Cardiac fibroblast (primary cell): ENCODE results near the gene MAP1LC3A.

ENCODE experiments used
- DNase-seq, 2 donors: peaks; one replicate each; pipeline versions ENCODE4 v3.0.0 to v3.0.0-alpha.2; 2010; ENCODE audit warnings: low read depth in 2 of 2
- H3K4me3 ChIP-seq, 2 donors: replicated peaks in 1 of 2; 1 replicate in 1 of 2; 2 replicates in 1 of 2; pipeline ENCODE4 v1.5.1; 2011; ENCODE audit warnings: low read depth in 2 of 2, low read length in 2 of 2, mild to moderate bottlenecking in 2 of 2, moderate library complexity in 1 of 2
- TF ChIP-seq, protein P1 (sequence below): IDR thresholded peaks from one replicate; pipeline ENCODE4 v1.5.1; 2011; ENCODE audit warnings: low read depth, mild to moderate bottlenecking, low read length, inconsistent platforms

Gene MAP1LC3A

DNA sequence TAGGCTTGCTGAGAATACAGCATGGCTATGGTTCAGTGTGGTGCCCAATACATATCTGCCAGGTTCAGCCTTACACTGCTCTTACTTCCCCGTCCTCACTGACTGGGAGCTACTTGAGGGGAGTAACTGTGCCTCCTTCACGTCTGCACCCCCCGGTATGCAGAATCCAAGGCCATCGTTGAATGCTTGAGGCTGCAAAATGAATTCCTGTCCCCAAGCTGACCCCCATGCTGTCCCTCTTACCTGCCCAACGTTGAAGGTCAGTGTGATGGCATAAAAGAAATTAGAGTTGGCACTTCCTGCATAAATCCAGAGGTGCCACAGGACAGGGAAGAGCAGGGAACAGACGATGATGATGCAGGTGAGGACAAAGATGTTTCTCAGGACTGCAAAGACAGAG, 16.3 kb downstream of the MAP1LC3A start:
- TF ChIP-seq, protein P1, sequence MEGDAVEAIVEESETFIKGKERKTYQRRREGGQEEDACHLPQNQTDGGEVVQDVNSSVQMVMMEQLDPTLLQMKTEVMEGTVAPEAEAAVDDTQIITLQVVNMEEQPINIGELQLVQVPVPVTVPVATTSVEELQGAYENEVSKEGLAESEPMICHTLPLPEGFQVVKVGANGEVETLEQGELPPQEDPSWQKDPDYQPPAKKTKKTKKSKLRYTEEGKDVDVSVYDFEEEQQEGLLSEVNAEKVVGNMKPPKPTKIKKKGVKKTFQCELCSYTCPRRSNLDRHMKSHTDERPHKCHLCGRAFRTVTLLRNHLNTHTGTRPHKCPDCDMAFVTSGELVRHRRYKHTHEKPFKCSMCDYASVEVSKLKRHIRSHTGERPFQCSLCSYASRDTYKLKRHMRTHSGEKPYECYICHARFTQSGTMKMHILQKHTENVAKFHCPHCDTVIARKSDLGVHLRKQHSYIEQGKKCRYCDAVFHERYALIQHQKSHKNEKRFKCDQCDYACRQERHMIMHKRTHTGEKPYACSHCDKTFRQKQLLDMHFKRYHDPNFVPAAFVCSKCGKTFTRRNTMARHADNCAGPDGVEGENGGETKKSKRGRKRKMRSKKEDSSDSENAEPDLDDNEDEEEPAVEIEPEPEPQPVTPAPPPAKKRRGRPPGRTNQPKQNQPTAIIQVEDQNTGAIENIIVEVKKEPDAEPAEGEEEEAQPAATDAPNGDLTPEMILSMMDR = no peak
- H3K4me3 ChIP-seq = no peak overlapping the region
- DNase-seq = no peak

DNA sequence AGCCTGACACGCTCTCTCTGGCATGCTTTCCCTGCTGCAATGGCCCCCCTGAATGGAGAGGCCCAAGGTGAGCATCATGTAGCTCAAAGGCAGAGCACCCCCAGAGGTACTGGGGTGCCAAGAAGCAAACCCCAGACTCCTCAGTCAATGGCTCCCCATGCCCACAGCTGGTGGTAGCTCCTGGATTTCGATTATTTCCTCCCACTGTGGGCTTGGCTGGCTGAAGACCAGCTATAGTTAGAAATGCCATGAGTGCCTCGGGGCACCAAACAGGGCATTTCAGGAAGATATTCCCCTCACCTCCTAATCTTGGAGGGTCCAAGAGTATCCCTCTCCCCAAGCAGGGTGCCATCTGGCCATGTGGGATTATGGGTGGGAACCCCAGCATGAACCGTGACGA, 16.8 kb downstream of the MAP1LC3A start:
- H3K4me3 ChIP-seq = no peak overlapping the region
- DNase-seq = no peak
- TF ChIP-seq, protein P1 = no peak

DNA sequence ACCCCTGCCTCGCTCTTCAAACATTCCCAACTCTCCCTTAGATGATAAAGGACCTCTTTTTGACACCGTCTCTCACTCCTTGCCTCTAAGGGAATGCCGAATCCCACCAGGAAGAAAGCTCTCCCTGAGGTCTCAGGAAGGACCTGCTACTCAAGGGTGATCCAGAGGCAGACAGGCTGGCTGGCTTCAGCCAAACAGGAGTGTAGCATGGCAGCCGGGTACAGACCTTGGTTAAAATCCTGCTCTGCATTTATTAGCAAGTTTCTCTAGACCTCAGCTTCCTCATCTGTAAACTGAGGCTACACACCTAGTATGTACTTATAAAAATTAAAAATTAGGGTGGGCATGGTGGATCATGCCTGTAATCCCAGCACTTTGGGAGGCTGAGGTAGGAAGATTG, 17.2 kb downstream of the MAP1LC3A start:
- TF ChIP-seq, protein P1 = no peak
- DNase-seq = no peak
- no peak overlapping the region for H3K4me3 ChIP-seq

DNA sequence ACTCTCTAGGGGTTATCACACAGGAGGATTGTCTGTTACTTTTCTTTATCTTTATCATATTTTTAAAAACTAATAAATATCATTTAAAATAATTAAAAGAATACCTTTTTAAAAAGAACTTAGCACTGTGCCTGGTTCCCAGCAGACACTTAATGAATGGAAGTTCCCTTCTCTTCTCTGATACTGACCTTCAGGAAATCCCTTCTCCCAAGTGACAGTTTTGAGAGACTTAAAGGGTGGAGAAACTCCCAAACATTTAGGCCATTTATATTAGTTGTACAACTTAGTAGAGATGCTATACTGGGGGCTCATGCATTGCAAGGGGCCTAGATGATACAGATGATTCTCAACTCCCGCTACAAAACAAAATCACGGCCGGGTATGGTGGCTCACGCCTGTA, 18.5 kb downstream of the MAP1LC3A start:
- DNase-seq = no peak
- TF ChIP-seq, protein P1 = no peak
- no peak overlapping the region for H3K4me3 ChIP-seq

DNA sequence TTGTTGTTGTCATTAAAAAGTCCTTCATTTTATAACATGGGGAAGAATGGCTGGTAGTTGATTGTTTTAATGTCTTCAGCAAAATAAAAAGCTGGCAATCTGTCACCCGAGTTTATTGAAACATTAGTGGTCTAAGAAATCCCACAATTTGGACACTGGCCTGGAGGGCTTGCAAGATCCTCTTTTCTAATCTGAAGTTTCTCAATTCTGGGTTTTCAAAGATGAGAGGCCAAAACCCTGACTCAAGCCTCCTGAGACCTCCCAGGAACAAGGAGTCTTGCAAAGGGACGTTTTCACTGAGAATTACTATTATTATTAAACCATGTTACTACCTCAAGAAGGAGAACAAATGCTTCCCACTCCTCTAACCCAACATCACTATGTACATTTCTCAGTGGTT, 19.5 kb downstream of the MAP1LC3A start:
- no peak overlapping the region for H3K4me3 ChIP-seq
- DNase-seq = peak; percentile 62 to 83
- TF ChIP-seq, protein P1 = no peak

DNA sequence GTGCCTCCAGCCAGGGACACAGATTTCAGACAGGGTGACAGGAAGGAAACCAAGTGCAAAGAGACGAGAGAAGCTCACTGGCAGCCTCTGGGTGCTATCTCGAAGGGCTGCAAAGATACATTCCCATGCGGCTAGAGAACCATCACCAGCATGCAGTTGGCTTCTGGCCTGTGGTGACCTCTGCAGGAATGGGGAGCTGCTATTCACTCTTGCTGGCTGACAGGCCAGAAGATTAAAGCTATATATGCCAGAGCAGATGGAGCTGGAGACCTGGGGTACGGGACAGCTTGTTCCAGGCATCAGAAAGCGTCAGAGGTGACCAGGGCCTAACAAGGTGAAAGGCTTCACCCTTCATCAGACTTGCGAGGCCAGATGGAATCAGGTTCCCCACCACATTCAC, 20.0 kb downstream of the MAP1LC3A start:
- TF ChIP-seq, protein P1 = no peak
- H3K4me3 ChIP-seq = no peak overlapping the region
- DNase-seq = peak in 1 of 2 donors; percentile 20
